OCI-LY1 (cell line): Measurements from ENCODE around the gene TEAD1.

Experiments used
- H2AFZ ChIP-seq: fragments of 200-600 bp; sonication (generic), shearing (Covaris generic); 2 replicates; pipeline ENCODE4 v1.6.0; 2014; ENCODE audit warnings: antibody characterized with exemption, mild to moderate bottlenecking, low read length
- H3F3A ChIP-seq: fragments of 200-600 bp; sonication (generic), shearing (Covaris generic); 2 replicates; pipeline ENCODE4 v1.6.0; 2014; ENCODE audit warnings: mild to moderate bottlenecking, antibody characterized with exemption, low read length, moderate library complexity; ENCODE audit not compliant: insufficient read depth
- H3K27ac ChIP-seq: fragments of 200-600 bp; sonication (generic); 2 replicates; pipeline ENCODE4 v1.5.1; 2014; ENCODE audit warnings: low read length, mixed run types, mild to moderate bottlenecking, low read depth; ENCODE audit not compliant: poor library complexity, severe bottlenecking
- H3K27me3 ChIP-seq: fragments of 200-600 bp; sonication (generic); 2 replicates; pipeline ENCODE4 v1.6.0; 2014; ENCODE audit warnings: antibody characterized with exemption, mild to moderate bottlenecking, low read length, moderate library complexity; ENCODE audit not compliant: insufficient read depth
- H3K36me3 ChIP-seq: fragments of 200-600 bp; sonication (generic); 2 replicates; pipeline ENCODE4 v1.6.1; 2014; ENCODE audit warnings: mild to moderate bottlenecking, antibody characterized with exemption, low read length, moderate library complexity, mixed read lengths; ENCODE audit not compliant: insufficient read depth
- H3K4me1 ChIP-seq: fragments of 200-600 bp; sonication (generic); 2 replicates; pipeline ENCODE4 v1.5.1; 2014; ENCODE audit warnings: mild to moderate bottlenecking, low read length, moderate library complexity; ENCODE audit not compliant: insufficient read depth, severe bottlenecking
- H3K4me2 ChIP-seq: fragments of 200-600 bp; sonication (generic), shearing (Covaris generic); 2 replicates; pipeline ENCODE4 v1.6.1; 2014; ENCODE audit warnings: low read length
- H3K4me3 ChIP-seq: fragments of 200-600 bp; sonication (generic); 2 replicates; pipeline ENCODE4 v1.5.1; 2014; ENCODE audit warnings: low read length, low read depth, mild to moderate bottlenecking, mixed read lengths; ENCODE audit not compliant: poor library complexity, severe bottlenecking
- H3K79me2 ChIP-seq: fragments of 200-600 bp; shearing (Covaris generic); 2 replicates; pipeline ENCODE4 v1.6.1; 2016; ENCODE audit warnings: mixed run types, low read length, mixed read lengths; ENCODE audit not compliant: insufficient read depth
- H3K9ac ChIP-seq: fragments of 200-600 bp; sonication (generic), shearing (Covaris generic); 2 replicates; pipeline ENCODE4 v1.6.1; 2014; ENCODE audit warnings: mild to moderate bottlenecking, low read length, mixed read lengths
- H3K9me2 ChIP-seq: fragments of 200-600 bp; sonication (generic), shearing (Covaris generic); 2 replicates; pipeline ENCODE4 v1.6.1; 2014; ENCODE audit warnings: low read depth, mild to moderate bottlenecking, low read length, mixed read lengths
- H3K9me3 ChIP-seq: fragments of 200-600 bp; shearing (Covaris generic); 2 replicates; pipeline ENCODE4 v1.6.1; 2014; ENCODE audit warnings: low read length, mixed read lengths
- H4K20me1 ChIP-seq: fragments of 200-600 bp; sonication (generic), shearing (Covaris generic); 2 replicates; pipeline ENCODE4 v1.6.0; 2016; ENCODE audit warnings: mild to moderate bottlenecking, low read length; ENCODE audit not compliant: insufficient read depth
- EZH2 ChIP-seq: fragments of 200-600 bp; sonication (generic), shearing (Covaris generic); IDR thresholded peaks from 2 replicates; pipeline ENCODE4 v1.8.0; 2017; ENCODE audit warnings: borderline replicate concordance, mixed run types, mild to moderate bottlenecking, antibody characterized with exemption, low read length, moderate library complexity, mixed read lengths
- TF ChIP-seq, protein P1 (sequence below): fragments of 200-600 bp; sonication (generic), shearing (Covaris generic); IDR thresholded peaks from 2 replicates; pipeline ENCODE4 v1.5.1; 2017; ENCODE audit warnings: mild to moderate bottlenecking, antibody characterized with exemption, low read length, moderate library complexity, mixed read lengths

The TEAD1 gene

DNA sequence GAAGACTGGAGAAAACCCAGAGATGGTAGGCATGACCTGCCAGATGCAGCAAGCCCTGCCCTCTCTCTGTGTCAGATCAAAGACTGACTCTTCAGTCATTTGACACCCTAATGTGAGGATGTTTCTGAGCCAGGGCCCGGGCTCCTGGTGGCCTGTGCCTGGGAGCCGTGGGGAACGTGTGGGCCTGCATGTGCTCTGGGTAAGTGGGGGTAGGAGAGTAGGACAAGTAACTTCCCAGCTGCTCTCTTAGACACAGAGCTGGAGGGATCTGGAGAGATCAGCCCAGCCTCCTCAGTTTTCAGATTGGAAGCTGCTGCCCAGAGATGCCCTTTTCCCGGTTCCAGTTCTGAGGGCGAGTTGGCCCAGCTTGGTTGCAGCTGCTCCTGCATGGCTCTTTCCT is 110.8 kb downstream of the TEAD1 start:
- no peak for TF ChIP-seq EZH2
- TF ChIP-seq, protein P1, sequence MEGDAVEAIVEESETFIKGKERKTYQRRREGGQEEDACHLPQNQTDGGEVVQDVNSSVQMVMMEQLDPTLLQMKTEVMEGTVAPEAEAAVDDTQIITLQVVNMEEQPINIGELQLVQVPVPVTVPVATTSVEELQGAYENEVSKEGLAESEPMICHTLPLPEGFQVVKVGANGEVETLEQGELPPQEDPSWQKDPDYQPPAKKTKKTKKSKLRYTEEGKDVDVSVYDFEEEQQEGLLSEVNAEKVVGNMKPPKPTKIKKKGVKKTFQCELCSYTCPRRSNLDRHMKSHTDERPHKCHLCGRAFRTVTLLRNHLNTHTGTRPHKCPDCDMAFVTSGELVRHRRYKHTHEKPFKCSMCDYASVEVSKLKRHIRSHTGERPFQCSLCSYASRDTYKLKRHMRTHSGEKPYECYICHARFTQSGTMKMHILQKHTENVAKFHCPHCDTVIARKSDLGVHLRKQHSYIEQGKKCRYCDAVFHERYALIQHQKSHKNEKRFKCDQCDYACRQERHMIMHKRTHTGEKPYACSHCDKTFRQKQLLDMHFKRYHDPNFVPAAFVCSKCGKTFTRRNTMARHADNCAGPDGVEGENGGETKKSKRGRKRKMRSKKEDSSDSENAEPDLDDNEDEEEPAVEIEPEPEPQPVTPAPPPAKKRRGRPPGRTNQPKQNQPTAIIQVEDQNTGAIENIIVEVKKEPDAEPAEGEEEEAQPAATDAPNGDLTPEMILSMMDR: no peak
- H3K79me2 ChIP-seq: no peaks in the 10 kb centered on the region
- no peaks in the 10 kb centered on the region for H3F3A ChIP-seq
- no peaks in the 10 kb centered on the region for H4K20me1 ChIP-seq
- H3K9ac ChIP-seq: no peak overlapping the region
- no peak overlapping the region for H3K4me3 ChIP-seq
- H3K9me2 ChIP-seq: no peaks in the 10 kb centered on the region
- H3K4me2 ChIP-seq: no peak overlapping the region
- H3K27me3 ChIP-seq: no peaks in the 10 kb centered on the region
- H3K36me3 ChIP-seq: no peaks in the 10 kb centered on the region
- no peaks in the 10 kb centered on the region for H3K4me1 ChIP-seq
- H3K9me3 ChIP-seq: no peaks in the 10 kb centered on the region
- H3K27ac ChIP-seq: no peak overlapping the region
- H2AFZ ChIP-seq: no peak overlapping the region

DNA sequence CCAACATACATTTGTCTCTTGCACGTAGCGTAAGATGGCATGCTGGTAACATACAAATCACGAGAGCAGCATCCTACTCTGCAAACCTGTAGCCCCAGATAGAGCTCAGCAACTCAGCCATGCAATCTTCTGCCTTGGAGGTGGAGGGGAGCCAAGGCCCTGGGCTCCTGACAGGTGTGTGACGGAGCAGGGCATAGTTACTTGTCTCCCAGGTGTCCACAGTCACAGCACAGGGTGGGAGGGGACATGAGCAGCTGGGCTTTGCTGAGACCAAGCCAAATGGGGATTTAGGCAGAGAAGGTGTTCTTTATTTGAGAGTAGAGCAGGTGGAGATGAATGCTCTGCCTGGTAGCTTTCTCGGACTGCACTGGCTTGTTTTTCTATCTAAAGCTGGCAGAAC is 111.7 kb downstream of the TEAD1 start:
- Histone ChIP-seq H3K27ac (no peak overlapping the region), H2AFZ (no peak overlapping the region), H3K4me2 (no peak overlapping the region), H3K36me3 (no peaks in the 10 kb centered on the region), H3K79me2 (no peaks in the 10 kb centered on the region), H3K27me3 (no peaks in the 10 kb centered on the region), H3K9me3 (no peaks in the 10 kb centered on the region), H3K9me2 (no peaks in the 10 kb centered on the region), H3F3A (no peaks in the 10 kb centered on the region), H3K9ac (no peak overlapping the region), H3K4me1 (no peaks in the 10 kb centered on the region), H3K4me3 (no peak overlapping the region), H4K20me1 (no peaks in the 10 kb centered on the region)
- TF ChIP-seq, protein P1: no peak
- TF ChIP-seq EZH2: no peak

DNA sequence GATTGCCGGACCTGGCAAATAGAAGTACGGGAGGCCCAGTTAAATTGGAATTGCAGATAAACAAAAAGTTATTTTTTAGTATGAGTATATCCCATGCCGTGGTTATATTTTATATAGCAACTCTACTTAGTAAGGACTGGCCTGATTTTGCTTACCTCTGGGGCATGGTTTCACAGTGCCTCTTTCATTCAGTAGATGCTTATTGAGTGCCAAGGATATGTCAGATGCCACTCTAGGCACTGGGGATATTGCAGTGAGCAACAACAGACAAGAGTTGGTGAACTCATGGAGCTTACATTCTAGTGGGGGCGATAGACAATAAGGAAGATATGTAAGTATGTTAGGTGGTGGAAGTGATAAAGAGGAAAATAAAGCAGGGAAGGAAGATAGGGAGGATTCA is 112.2 kb downstream of the TEAD1 start:
- Histone ChIP-seq H3K9me2 (no peaks in the 10 kb centered on the region), H3K36me3 (no peaks in the 10 kb centered on the region), H3K4me2 (no peak overlapping the region), H3K4me3 (no peak overlapping the region), H3K27ac (no peak overlapping the region), H3K9me3 (no peaks in the 10 kb centered on the region), H3K4me1 (no peaks in the 10 kb centered on the region), H3K9ac (no peak overlapping the region), H3K27me3 (no peaks in the 10 kb centered on the region), H3K79me2 (no peaks in the 10 kb centered on the region), H3F3A (no peaks in the 10 kb centered on the region), H2AFZ (no peak overlapping the region), H4K20me1 (no peaks in the 10 kb centered on the region)
- TF ChIP-seq, protein P1: no peak
- no peak for TF ChIP-seq EZH2
